Naive thymus-derived CD4-positive, alpha-beta T cell (primary cell): ENCODE results near the gene NUTM2F. TPM values are rescaled to one million over a fixed set of nuclear protein-coding genes. Genes with fewer than 3 reads are reported as not detected.
"Not testable (repeated sequence)": the region's sequence is repeated elsewhere in the genome, so short reads cannot be mapped to it uniquely, and the experiment has no call there.

Source experiments
- ATAC-seq: fragments of 150-1000 bp; cut with Tn5 transposase; 2 replicates; pipeline ENCODE4 v1.10.0; 2021; ENCODE audit warnings: mild to moderate bottlenecking, moderate library complexity
- CTCF ChIA-PET: fragments of 350-600 bp; sonication (Branson Sonifier 250); formaldehyde crosslinking; loops from one replicate; lab custom pipeline; 2021; ENCODE audit warnings: antibody characterized with exemption; lab: Charles Lee
- POLR2A ChIA-PET: fragments of 350-600 bp; sonication (Branson Sonifier 250); formaldehyde crosslinking; loops from one replicate; lab custom pipeline; 2021; ENCODE audit warnings: antibody characterized with exemption, inconsistent platforms; lab: Charles Lee
- DNase-seq, 9 donors: peaks; one replicate each; pipeline versions ENCODE4 v3.0.0 to v3.0.0-alpha.2; 2020 to 2022; ENCODE audit warnings: mixed read lengths in 1 of 9
- H3K27ac ChIP-seq: one replicate; pipeline ENCODE4 v1.7.0; 2013; ENCODE audit warnings: mild to moderate bottlenecking, low read depth, low read length, moderate library complexity
- H3K27me3 ChIP-seq, 2 donors: one replicate each; pipeline ENCODE4 v1.7.0; 2013; ENCODE audit warnings: low read length in 2 of 2, mild to moderate bottlenecking in 2 of 2, moderate library complexity in 2 of 2; ENCODE audit not compliant: control insufficient read depth in 2 of 2, insufficient read depth in 2 of 2
- H3K36me3 ChIP-seq, 3 experiments: 1 replicate in 2 of 3; 2 replicates in 1 of 3; pipeline ENCODE4 v1.7.0; 2013; ENCODE audit warnings: low read length in 3 of 3, mild to moderate bottlenecking in 3 of 3, moderate library complexity in 1 of 3; ENCODE audit not compliant: insufficient read depth in 3 of 3, control insufficient read depth in 2 of 3
- H3K4me1 ChIP-seq, 2 donors: one replicate each; pipeline ENCODE4 v1.7.0; 2013; ENCODE audit warnings: low read length in 2 of 2, mild to moderate bottlenecking in 2 of 2, moderate library complexity in 1 of 2; ENCODE audit not compliant: control insufficient read depth in 2 of 2, insufficient read depth in 2 of 2
- H3K4me3 ChIP-seq: 2 replicates; pipeline ENCODE4 v1.7.0; 2013; ENCODE audit warnings: mild to moderate bottlenecking, low read length
- H3K9me3 ChIP-seq, 3 experiments: 1 replicate in 2 of 3; 2 replicates in 1 of 3; pipeline ENCODE4 v1.7.0; 2013; ENCODE audit warnings: low read length in 3 of 3; ENCODE audit not compliant: control insufficient read depth in 2 of 3
- H3K27ac Mint-ChIP-seq, 9 donors: one replicate each; pipeline ENCODE4 v1.8.0; 2020 to 2022; ENCODE audit warnings: mixed read lengths in 9 of 9, mild to moderate bottlenecking in 8 of 9, moderate library complexity in 5 of 9, inconsistent platforms in 2 of 9
- H3K27me3 Mint-ChIP-seq, 5 donors: one replicate each; pipeline ENCODE4 v1.8.0; 2021 to 2022; ENCODE audit warnings: mixed read lengths in 5 of 5, mild to moderate bottlenecking in 1 of 5
- H3K36me3 Mint-ChIP-seq, 5 donors: one replicate each; pipeline ENCODE4 v1.8.0; 2020 to 2022; ENCODE audit warnings: mixed read lengths in 5 of 5, mild to moderate bottlenecking in 3 of 5, inconsistent platforms in 1 of 5
- H3K4me1 Mint-ChIP-seq, 7 donors: one replicate each; pipeline ENCODE4 v1.8.0; 2020 to 2022; ENCODE audit warnings: mixed read lengths in 7 of 7, mild to moderate bottlenecking in 3 of 7, inconsistent platforms in 1 of 7
- H3K4me3 Mint-ChIP-seq, 10 donors: one replicate each; pipeline ENCODE4 v1.8.0; 2020 to 2022; ENCODE audit warnings: mild to moderate bottlenecking in 10 of 10, mixed read lengths in 10 of 10, moderate library complexity in 6 of 10, inconsistent platforms in 2 of 10
- H3K9me3 Mint-ChIP-seq, 11 donors: one replicate each; pipeline ENCODE4 v1.8.0; 2020 to 2022; ENCODE audit warnings: mixed read lengths in 11 of 11, mild to moderate bottlenecking in 4 of 11, inconsistent platforms in 1 of 11, moderate library complexity in 1 of 11
- intact Hi-C, 2 donors: fragments of 100-400 bp; cut with micrococcal nuclease; formaldehyde crosslinking; loops; one replicate each; pipeline ENCODE4 v1.15.1; 2023
- polyA plus RNA-seq, 2 donors: library from polyadenylated mRNA; unstranded; fragments of 300-500 nt; fragmentation: Illumina TruSeq; gene quantifications; one replicate each; pipeline ENCODE4 v1.2.3, GENCODE V29; 2021
- total RNA-seq, 6 experiments: library from RNA in 5 of 6; stranded (reverse) in 5 of 6; gene quantifications; 1 replicate in 5 of 6; 2 replicates in 1 of 6; pipeline ENCODE4 v1.2.3 and lab custom pipeline; 2021 to 2026

The NUTM2F gene
- total and polyA plus RNA-seq, 7 experiments from 2014 or later, result not detected

DNA sequence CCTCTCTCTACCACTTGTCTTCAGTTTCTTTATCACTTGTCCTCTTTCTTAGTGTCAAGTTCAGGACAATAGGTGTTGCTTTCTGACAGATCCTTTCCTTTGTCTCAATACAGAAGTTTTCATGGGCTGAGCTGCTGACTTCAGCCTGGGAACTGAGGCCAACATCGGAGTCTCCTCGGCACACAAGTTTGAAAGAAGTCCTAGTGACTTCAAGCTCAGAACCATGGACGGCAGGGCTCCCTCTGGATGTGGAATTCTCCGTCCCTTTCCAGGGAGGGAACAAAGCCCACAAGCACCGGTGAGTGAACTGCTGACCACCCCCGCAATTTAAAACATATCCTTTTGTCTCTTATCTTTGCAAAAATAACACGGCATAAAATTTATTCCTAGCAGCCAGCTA is 10.3 kb upstream of the NUTM2F start:
- intact Hi-C loops, POLR2A ChIA-PET, ATAC-seq, H3K9me3 Mint-ChIP-seq, H3K27ac ChIP-seq, H3K4me3 ChIP-seq, H3K27me3 Mint-ChIP-seq, H3K4me1 ChIP-seq, H3K9me3 ChIP-seq, H3K4me1 Mint-ChIP-seq, H3K36me3 Mint-ChIP-seq, H3K36me3 ChIP-seq, H3K27ac Mint-ChIP-seq, CTCF ChIA-PET, H3K27me3 ChIP-seq, H3K4me3 Mint-ChIP-seq, DNase-seq: not testable (repeated sequence)

DNA sequence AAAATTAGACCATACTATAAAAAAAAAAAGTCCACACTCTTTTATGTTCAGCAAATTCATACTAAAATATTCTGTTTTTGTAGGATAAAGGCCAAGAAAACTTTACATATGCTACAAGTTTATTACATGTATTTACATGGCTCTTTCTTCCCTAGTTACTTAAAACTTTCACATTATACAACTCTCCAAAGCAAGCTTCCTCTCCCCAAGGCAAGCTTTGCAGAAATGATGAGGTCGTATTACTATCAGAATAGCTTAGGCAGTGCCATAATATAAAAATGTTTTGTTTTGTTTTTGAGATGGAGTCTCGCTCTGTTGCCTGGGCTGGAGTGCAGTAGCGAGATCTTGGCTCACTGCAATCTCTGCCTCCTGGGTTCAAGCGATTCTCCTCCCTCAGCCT is 8.0 kb upstream of the NUTM2F start:
- H3K36me3 ChIP-seq, H3K4me3 ChIP-seq, DNase-seq, intact Hi-C loops, CTCF ChIA-PET, H3K4me3 Mint-ChIP-seq, H3K27ac ChIP-seq, H3K27me3 Mint-ChIP-seq, H3K27me3 ChIP-seq, ATAC-seq, H3K9me3 Mint-ChIP-seq, H3K27ac Mint-ChIP-seq, H3K9me3 ChIP-seq, H3K36me3 Mint-ChIP-seq, H3K4me1 ChIP-seq, H3K4me1 Mint-ChIP-seq, POLR2A ChIA-PET: not testable (repeated sequence)

DNA sequence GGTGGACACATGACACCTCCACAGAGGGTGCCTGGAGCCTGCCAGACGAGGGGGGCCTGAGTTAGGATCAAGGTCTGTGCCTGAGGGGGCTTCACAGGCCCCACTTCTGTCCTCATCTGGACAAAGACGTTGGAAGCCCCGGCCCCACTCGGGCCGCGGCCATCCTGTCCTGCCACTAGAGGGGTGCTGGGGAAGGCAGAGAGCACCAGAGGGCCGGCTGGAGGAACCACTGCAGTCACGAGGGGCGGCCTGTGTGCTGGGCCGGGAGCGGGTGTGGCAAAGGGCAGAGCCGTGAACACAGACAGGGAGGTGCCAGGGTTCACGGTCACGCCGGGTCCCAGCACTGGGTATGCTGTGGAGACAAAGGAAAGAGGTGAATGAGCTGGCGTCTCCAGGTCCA is 2.9 kb downstream of the NUTM2F start:
- H3K27ac ChIP-seq, H3K36me3 ChIP-seq, DNase-seq, H3K27ac Mint-ChIP-seq, H3K4me3 ChIP-seq, H3K4me1 Mint-ChIP-seq, H3K27me3 Mint-ChIP-seq, H3K9me3 Mint-ChIP-seq, H3K9me3 ChIP-seq, CTCF ChIA-PET, H3K36me3 Mint-ChIP-seq, intact Hi-C loops, POLR2A ChIA-PET, H3K4me3 Mint-ChIP-seq, H3K27me3 ChIP-seq, ATAC-seq, H3K4me1 ChIP-seq: not testable (repeated sequence)

DNA sequence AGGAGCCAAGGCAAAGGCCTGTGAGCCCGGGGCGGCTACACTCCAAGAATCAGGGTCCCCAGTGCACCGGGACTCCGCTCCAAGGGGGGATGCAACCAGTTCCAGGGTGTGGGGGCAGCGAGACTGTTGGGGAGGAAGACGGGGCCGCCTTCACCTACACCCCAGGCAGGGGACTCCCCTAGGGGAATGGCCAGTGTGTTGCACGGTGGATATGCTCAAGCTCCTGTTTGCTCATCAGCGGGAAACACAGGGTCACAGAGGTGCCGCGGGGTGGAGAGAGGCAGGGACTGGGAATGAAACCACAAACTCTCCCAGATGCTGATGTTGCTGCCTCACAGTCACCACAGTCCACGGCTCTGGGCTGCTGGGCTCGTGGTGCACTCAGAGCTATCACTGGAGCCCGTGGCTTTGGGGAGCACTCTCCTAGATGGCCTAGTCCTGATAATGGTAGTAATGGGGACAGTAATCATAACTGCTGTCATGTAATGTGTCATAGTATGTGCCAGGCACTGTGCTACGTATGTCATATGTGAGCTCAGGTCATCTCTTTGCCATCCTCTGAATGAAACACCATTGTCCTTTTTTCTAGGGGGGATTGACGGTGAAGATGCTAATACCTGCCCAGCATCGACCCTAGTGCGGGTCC is 5.2 kb downstream of the NUTM2F start:
- DNase-seq, H3K4me1 ChIP-seq, H3K9me3 Mint-ChIP-seq, CTCF ChIA-PET, H3K36me3 ChIP-seq, H3K4me3 ChIP-seq, H3K27ac ChIP-seq, H3K36me3 Mint-ChIP-seq, H3K27me3 Mint-ChIP-seq, H3K4me3 Mint-ChIP-seq, H3K27ac Mint-ChIP-seq, POLR2A ChIA-PET, H3K4me1 Mint-ChIP-seq, intact Hi-C loops, H3K27me3 ChIP-seq, ATAC-seq, H3K9me3 ChIP-seq: not testable (repeated sequence)

DNA sequence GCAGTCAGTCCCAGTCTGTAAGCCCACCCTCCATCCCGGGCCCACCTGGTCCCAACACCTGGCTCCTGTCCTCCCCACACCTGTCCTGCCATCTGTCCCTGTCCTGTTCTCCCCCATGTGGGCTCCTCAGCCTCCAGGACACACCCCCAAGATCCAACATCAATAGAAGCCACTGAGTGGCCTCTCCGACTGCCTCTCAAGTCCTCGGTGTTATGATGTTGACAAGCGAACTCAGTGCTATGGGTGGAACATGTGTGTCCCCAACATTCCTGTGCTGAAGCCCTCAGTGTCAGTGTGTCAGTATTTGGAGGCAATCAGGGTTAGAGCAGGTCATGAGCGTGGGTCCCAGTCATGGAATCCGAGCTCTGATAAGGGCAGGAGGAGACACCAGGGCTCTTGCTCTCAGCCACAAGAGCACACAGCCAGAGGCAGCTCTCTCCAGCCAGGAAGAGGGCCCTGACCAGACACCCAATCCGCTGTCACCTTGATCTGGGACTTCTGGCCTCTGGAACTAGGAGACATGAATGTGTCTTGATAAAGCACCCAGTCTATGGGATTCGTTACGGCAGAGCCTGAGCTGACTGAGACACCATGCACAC is 6.0 kb downstream of the NUTM2F start:
- H3K27ac ChIP-seq, POLR2A ChIA-PET, H3K9me3 ChIP-seq, H3K27me3 ChIP-seq, DNase-seq, H3K4me3 ChIP-seq, H3K36me3 ChIP-seq, H3K4me1 ChIP-seq, CTCF ChIA-PET, H3K4me1 Mint-ChIP-seq, H3K27ac Mint-ChIP-seq, H3K4me3 Mint-ChIP-seq, H3K9me3 Mint-ChIP-seq, H3K36me3 Mint-ChIP-seq, ATAC-seq, H3K27me3 Mint-ChIP-seq, intact Hi-C loops: not testable (repeated sequence)

DNA sequence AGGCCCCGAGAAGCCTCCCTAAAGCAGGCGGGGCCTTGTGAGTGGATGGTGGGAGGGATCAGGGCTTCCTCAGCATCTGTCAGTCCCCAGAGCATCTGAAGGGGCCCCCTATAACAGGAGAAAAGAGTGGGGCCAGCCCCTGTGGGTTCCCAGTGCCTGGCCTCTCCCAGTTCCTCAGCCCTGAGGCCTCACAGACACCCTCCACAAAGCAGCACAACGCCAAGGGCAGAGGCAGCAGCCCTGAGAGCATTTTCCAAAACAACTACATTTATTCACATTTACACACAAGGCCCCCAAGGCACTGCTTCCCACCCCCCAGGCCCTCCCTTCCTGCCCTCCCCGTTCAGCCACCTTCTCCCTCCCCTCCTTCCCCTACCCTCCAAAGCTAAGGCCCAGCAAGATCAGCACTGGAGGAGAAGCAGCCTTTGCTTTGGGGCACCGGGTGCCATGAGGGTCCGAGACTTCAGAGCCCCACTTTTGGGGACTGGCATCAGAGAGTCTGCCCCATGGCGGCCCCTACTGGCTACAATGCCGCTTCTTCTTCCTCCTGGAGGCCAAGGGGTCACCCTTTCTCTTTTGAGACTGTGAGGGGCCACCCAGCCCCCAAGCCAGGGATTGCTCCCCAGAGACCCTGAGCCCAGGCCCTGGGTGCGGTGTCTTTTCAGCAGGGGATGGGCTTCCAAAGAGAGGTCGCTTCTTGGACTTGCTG is 10.3 kb downstream of the NUTM2F start:
- H3K27ac Mint-ChIP-seq, POLR2A ChIA-PET, H3K27ac ChIP-seq, H3K4me1 Mint-ChIP-seq, H3K4me3 ChIP-seq, H3K36me3 Mint-ChIP-seq, H3K9me3 Mint-ChIP-seq, H3K27me3 Mint-ChIP-seq, H3K4me1 ChIP-seq, H3K4me3 Mint-ChIP-seq, DNase-seq, ATAC-seq, intact Hi-C loops, CTCF ChIA-PET, H3K36me3 ChIP-seq, H3K27me3 ChIP-seq, H3K9me3 ChIP-seq: not testable (repeated sequence)

DNA sequence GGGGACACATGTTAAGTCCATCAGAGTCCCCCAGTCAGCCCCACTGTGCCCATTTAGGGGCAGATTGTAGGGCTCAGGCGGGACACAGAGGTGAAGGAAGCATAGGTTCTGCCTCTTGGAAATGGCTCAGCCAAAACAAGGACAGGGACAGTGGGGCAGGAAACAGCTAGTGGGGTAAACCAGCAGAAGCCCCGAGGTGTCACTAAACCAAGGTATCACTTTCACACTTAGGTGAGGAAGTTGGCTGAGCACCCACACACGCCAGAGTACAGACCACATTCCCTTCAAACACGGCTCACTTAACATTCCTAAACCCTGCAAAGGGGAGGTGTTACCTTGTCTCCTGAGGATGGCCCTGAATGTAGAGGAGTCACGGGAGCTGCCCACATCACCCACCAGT is 12.2 kb downstream of the NUTM2F start:
- H3K27me3 Mint-ChIP-seq, H3K36me3 ChIP-seq, H3K36me3 Mint-ChIP-seq, H3K4me1 Mint-ChIP-seq, ATAC-seq, DNase-seq, H3K27ac ChIP-seq, H3K4me1 ChIP-seq, H3K9me3 ChIP-seq, H3K9me3 Mint-ChIP-seq, CTCF ChIA-PET, H3K27me3 ChIP-seq, POLR2A ChIA-PET, H3K4me3 ChIP-seq, H3K27ac Mint-ChIP-seq, intact Hi-C loops, H3K4me3 Mint-ChIP-seq: not testable (repeated sequence)
